Activated CD8-positive, alpha-beta memory T cell treated with anti-CD3 and anti-CD28 coated beads for 24 hours (primary cell): Measurements from ENCODE around the gene PAM.
A peak's percentile ranks its signal among the peaks of the same experiment; 100 is the strongest.

Source experiments
- DNase-seq: peaks from one replicate; pipeline ENCODE4 v3.0.0-alpha.2; 2020

PAM gene

DNA sequence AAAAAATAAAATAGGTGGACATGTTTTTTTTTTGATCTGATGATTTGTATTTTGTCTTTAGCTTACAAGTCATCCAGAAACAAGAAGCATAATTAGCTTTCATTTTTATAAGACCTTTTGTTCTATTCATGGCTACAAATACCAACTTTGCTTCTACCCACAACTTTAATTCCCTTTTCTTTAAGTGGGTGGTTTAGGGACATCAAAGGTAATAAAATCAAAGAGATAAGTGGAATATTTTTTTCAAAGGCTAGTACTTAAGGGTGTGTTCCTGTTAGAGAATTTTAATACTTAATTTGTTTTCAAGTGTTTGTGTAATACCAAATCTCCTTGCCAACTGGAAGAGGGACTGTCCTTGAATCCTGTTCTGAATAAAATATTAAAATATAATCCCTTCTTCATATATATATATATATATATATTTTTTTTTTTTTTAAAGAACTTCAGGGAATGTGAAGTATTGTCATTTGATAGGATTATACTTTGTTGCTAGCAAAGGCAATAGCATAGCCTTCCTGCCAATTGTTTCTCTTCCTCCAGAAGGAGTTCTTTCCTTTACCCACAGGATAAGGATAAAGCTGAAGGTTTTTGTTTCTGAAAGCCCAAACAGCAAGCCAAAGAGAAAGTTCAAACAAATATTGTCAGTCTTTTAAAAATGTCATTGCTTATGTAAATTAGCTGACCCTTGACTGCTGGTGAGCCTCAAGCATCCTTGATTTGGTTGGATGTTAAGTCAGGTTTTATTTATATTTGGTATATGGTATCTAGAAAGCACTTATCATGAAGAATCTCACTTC, 108.9 kb downstream of the PAM start:
- DNase-seq: no peak

DNA sequence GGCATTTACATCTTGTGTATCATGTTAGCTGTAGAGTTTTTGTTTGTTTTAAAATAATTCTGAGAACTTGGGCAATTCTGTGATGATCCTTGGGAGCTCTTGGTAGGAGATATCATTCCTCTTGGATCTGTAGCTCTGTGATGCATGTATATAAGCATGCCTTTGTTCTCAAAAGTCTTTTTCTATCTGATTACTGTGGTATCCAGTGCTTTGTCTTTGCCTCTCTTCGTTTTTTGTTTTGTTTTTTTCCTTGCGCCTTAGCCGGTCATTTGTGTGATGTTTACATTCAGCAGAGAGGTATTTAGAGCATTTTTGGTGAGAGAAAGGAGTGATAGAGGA, 110.0 kb downstream of the PAM start:
- DNase-seq: no peak

DNA sequence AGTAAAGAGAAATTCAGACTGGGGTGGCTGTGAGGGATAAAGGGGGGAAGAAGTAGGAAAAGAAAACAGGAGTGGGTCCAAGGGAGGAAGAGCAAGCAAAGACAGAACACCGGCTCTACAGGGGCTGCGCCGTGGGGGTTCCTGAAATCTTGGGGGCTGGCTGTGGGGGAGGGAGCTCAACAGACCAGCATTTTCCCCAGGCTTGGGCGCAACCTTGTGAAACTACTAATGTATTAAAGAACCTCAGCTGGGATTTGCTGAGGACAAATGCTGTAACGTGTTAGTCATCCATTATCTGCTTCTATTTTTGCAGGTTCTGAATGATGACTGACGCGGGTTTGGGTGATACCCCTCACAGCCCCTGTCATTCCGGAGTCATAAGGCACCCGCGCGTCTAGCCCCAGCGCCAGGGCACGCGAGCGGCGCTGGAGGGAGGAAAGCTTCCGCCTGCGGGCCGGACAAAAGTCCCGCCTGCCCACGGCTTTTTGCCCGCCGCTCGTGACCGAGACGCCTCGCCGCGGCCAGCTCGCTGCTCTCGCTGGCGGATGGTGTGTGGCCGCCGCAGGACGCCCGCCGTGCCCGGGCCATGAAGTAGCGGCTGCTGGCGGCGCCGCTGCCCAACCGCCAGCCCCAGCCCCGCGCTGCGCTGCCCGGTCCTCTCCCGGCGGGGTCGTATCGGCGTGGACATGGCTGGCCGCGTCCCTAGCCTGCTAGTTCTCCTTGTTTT, 110.6 kb downstream of the PAM start:
- DNase-seq: peak; percentile 73

DNA sequence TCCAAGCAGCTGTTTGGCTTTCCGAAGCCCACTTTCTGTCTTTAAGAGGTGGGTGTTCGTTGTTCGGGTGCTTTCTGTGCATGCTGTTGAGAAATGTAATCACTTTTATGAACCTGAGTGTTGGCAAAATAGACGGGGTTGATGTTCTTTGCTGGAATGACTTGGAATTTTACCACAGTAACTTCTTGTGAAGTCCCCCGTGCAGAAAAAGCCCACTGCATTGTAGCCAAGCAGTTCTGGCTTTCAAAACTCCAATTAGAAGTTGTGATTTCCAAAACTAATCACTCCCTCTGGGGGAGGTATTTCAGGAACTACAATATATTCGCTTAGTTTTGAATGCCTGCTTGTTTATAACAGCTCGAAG, 111.1 kb downstream of the PAM start:
- no peak for DNase-seq

DNA sequence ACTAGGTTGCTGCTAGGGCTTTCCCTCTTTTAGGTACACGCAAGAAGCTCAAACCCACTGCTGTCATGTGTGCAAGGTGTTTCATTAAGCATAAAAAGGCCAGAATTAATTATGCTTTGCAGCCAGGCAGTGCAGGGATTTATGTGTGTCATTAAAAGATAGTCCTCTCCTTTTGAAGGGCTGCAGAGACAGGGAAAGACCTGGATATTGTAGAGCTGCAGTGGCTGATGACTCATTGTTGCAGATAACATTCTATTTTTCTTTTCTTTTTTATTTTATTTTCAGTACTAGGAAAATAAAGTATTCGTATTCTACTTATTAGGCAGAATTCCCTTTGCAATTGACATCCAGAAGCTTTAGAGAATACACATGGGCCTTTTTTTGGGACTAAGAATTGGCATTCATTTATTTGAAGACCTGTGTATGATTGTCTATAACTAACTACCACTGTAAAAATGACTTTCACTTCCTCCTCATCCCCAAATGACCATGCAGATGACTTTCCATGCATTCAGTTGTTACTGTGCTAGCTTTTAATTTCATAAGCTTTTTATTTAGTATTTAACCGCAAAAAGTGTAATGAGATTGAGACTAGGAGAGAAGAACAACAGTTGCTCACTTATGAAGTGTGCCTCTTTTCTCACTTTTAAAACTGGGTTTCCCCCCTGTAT, 113.0 kb downstream of the PAM start:
- DNase-seq: no peak

DNA sequence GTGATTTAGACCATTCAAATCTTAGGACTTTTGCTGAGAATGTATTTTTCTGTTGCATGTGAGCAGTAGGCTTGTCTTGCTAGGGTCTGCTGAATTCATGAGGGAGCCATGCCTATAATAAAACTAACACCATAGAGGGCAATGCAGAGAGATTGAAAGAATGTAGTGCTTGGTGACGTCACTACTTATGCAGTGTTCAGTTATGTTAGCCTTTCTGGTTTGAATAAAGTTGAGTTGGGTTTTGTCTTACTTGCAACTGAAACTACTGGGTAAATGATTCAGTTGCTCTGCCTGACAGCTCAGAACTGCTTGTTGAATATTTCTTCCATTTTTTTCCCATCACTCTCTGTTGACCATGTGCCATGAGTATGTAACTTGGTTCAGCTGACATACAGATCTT, 114.1 kb downstream of the PAM start:
- no peak for DNase-seq

DNA sequence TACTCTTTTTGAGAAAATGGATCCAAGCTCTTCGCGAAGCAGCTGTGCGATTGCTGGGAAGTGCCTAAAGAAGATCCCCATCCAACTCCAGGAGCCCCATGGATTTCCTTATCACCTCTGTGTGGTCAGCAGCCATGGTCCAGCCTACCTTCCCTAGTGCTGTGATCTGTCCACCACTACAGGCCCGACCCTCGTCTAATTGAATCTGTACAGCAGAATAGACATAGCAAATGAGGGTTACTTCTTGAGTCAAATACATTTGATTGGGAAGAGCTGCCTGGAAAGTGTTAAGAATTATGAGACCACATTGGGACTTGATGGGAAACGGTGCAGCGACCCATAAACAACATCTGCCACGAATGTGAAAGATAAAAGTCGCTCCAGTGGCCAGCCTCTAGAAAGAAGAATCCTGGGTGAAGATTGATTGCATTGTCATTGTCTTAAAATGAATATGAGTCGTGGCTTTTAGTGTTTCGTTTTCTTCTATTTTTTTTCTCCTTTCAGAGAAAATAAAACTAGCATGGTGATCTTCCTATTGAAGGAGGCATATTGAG, 118.4 kb downstream of the PAM start:
- no peak for DNase-seq

DNA sequence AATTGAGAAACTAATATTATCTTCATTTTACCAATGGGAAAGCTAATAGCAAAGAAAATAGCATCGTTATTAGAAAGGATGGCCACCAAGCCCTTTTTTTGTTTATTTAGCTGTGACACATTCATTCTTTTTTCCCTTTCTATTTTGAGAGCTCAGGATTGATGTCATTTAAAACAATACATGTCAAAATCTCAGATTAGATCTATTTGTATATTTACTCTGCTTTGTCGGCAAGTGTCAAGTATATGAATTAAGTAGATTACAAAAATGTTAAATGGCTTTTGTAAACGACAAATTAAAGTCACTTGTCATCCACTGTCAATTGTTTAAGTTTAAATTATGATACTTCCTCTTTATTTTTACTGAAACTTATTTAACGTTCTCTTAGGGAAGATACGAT, 118.9 kb downstream of the PAM start:
- no peak for DNase-seq

DNA sequence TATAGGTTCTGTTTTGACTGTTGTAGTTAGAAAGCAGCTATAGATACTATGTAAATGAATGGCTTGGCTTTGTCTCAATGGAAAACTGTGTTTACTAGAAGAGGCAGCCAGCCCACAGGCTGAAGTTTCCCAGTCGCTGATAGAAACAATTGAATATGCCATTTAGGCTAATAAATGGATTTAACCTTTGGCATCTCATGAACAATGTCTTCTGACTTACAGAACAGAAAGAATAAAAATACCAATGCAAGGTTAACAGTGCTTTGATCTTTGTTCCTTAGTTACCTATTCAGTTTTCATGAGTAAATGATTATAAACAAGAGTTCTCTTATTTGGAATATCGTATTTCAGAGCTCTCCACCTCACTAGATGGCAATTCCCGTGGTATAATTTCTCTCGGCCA, 120.6 kb downstream of the PAM start:
- no peak for DNase-seq

DNA sequence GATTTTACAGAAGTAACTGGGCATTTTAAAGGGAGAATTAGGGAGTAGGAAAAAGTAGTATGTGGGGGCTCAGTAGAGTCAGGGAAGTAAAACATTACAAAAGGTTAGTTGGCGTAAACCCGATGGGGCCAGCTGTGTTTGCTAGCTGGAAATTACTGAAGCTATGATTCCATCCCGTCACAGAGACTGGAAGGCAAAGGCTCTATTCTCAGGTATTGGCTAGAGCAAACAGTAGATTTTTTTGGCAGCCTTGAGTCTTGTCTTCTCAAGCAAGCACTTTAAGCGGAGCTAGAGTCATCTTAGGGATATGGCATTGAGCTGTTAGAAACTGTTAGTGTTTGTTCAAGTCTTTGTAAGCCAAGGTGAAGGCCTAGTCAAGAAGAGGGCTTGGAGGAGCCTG, 121.5 kb downstream of the PAM start:
- no peak for DNase-seq

DNA sequence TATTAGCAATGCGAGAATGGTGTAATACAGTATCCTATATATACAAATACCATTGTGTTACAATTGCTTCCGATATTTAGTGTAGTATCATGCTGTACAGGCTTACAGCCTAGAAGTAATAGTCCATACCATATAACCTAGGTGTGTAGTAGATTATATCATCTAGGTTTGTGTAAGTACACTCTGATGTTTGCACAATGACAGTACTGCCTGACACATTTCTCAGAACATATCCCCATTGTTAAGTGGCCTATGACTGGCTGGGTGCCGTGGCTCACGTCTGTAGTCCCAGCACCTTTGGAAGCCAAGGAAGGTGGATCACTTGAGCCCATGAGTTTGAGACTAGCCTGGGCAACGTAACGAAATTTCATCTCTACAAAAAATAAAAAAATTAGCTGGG, 124.6 kb downstream of the PAM start:
- no peak for DNase-seq

DNA sequence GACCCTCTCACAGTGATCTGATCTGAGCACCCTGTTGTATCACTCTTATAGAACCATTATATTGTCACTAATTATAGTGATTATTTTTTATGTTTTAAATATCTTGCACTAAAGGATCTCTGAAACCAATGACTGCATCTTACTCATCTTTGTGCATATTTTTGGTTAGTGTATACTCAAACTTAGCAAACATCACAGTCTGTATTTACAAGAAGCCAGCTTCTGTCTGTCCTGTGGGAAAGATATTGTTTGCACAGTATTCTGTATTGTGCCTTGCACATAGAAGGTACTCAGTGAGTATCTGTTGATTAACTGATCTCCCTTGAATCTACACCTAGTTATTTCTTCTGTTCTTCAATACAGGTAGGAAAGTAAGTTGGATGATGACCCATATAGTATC, 131.5 kb downstream of the PAM start:
- no peak for DNase-seq

DNA sequence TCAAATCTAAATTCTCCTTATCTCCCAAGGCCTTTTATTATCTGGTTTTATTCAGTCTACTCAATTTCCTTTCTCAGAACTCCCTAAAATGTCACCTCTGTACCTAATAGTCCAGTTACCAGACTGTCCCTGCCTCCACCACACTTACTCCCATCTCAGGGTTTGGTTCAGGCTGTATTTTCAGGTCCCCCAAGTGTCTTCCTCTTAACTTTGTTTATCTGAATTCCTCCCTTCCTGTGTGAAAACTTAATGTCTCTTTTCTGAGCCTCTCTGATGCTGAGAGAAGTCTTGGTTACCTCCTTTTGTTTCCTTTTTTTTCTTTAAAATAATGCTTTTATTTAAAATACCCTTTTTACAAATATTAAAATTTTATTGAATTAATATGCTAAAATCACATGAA, 133.4 kb downstream of the PAM start:
- no peak for DNase-seq

DNA sequence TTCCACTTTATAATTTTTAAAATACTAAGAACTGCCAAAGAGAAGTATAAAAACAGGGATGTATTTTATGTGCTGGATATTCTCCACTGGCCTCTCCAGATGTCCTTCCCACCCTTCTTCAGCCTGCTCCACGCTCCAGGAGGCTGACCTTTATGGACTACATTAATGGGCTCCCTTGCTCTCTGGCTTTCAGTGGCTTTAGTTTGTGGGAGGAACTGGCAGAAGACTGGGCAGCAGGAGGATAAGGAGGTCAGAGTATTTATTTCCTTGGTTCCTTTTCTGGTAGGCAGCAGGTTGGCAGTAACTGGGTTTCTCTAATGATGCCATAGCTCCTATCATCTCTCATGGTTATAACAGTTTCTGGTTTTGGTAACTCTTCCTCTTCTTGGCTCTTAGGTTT, 133.9 kb downstream of the PAM start:
- no peak for DNase-seq

DNA sequence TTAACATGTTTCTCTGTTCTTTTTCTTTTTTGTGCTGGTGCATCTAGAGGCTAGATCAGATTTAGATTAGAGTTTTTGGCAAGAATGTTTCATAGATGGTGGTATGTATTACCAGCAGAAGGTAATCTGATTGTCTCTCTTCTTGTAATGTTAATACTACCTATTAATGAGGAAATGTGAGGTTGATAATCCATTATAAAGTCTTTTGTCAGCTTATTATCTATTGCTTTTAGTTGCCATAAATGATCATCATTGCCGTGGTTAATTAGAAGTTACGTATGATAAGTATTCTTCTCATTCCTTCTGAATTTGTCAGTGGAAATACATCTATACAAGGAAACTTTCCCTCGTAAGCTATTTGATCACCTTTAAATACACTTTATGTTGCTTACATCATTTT, 135.0 kb downstream of the PAM start:
- no peak for DNase-seq

DNA sequence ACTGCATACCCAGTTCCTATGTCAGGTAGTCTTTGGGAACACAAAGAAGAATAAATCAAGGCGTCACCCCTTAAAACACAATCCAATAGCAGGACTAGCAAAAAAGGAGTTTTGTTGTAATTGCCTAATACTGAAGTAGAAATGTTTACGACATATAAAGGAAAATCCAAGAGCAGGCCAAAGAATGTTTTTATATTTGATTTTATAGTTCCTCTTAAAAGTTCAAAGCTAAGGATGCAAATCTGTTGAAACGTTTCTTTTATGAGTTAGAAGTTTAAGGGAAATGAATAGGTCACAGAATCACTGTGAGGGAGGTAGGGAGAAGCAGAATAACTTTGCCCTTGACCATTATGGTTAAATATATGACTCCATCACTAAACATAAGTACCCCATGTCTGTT, 136.1 kb downstream of the PAM start:
- no peak for DNase-seq

DNA sequence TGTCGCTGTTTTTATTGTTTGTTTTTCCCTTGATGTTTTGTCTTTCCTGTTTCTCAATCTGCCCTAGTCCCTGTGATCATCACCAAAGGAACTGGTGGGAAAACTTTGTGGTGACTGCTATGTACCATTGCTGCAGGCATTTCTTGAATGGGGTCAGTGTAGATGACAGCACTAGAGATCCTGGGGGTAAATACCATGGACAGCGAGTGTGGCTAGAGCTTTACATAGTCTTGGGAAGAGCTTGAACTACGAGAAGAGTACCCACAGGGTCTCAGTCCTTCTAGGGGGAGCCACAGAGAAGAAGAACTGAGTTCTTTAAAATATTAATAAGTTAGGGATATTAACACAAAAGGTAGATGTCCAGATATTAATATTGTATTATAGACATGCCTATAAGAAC, 138.8 kb downstream of the PAM start:
- no peak for DNase-seq

DNA sequence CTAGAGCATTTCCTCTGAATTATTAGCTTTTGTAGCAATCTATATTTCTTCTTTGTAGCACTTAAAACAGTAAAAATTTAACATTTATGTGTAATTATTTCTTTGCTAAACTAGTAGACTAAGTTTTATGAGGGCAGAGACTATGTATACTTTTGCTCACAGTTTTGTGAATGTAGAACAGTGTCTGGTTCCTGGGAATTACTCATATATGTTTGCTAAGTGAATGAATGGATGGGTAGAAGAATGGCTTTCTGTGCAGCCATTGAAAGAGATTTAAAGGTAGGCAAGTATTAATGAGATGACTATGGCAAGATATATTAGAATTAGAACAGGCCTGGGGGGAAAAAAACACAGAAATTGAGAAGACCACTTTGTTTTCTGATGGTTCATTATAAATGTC, 140.1 kb downstream of the PAM start:
- DNase-seq: no peak

DNA sequence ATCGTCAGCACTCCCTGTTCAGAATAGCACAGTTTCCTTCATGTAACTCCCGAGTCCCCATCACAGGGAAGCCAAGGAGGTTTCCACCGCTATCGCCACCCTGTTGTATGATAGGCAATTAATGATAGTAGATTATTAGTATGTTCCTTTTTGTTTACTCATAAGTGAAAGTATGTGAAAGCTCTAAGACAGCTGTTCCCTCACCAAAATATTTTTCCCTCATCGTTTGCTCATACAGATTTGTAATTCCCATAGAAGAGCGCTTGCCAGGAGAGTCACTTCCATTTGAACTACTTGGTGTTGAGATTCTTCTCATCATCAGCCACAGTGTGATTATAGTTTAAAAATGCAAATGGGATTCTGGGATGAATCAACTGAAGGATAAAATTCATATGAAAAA, 140.9 kb downstream of the PAM start:
- no peak for DNase-seq

DNA sequence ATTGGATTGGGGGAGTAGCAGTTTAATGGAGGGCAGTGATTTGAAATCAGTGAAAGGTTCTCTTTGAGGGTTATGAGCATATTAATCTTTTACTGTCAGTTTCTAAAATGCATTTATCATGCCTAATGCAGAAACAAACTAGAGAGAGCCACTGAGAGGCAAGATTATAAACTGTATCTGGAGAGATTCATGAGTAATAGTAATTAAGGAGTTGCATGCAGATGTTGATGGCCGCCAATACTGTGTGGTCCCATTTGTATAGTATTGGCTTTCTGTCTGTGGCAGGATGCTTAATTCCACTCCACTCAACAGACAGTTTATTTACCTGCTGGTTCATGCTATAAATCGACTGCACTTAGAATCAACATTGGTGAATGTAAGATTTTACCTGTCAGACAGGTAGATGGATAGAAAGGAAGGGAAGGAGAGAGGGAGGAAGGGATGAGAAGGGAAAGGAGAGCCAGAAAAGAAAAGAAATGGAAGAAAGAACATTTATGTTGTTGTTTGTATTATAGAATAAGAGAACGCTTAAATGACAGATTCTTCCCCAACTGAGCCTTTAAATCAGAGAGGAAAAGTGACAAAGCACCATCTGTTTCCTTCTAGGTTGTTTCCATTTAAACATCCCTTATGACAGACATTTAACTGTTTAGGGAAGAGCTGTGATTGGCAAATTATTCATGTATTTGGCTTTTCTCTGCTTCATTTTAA, 146.5 kb downstream of the PAM start:
- no peak for DNase-seq

DNA sequence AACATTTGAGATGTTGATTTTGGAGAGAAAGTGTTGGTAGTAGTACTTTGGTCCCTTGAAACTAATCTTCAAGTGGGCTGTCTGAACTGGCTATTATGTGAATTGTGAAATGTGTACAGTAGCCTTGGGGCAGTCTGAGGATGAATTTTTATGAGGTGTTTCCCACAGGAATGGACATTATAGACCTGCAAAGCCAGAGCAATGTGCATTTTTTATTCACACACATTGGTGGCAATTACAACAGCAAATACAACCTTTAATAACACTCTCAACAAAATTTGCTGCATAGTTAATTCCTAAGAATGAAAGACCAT, 147.0 kb downstream of the PAM start:
- no peak for DNase-seq

DNA sequence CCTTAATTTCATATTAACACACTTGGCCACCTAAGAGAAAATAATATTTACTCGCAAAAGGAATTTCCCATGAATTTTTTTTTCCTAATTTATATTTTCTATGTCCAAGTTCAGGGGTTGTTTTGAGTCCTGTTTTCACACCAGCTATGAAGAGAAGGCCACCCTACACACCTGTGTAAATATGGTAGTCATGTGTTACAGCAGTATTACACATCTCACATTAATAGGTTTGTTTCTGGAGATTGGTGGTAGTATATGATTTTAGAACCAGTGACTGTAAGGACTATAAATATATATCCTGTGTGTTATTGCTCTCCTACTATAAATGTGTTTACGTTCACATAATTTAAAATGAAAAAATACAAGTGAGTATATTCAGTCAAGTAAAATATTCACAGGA, 147.5 kb downstream of the PAM start:
- DNase-seq: no peak

DNA sequence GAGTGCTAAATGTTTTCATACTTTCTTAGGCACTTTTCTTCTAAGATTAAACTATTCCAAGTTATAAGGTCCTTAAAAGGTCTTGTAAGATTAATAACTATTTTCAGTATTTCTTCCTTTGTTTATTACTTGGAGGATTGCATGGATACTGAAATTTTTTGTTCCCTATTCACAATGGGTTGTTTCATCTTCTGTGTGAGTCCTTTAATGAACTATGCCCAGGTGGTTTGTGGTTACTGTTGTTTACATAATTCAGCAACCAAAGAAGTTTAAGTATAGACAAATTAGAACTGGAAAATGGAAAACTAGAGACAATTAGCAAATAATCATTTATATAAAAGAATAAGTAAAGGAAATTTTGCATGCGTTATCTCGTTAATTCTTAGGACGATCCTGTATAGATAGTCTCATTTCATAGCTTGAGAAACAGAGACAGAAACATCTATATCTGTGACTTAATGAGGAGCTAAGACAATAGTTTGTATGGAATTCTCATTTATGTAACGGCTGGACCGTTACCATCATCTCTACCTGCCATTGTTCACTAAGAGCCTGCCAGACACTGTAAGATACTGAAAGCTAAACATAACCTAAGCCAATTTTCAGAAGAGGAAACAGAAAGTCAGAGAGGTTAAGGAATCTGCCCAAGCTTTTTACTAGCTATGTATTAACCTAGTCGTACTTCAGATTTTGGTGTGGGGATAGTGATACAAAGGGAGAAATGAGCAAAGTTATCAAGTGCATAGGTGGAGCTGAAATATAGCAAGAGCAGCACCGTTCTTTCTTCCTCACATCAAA, 148.2 kb downstream of the PAM start:
- DNase-seq: no peak
